ENCODE data around the gene SVOPL. TPM values are rescaled to one million over a fixed set of nuclear protein-coding genes. Genes with fewer than 3 reads are reported as not detected.

SVOPL gene
- total RNA-seq, 4 donors from 2014 or later: 0.19 to 1.9 (median 0.86) TPM; not detected in 1

DNA sequence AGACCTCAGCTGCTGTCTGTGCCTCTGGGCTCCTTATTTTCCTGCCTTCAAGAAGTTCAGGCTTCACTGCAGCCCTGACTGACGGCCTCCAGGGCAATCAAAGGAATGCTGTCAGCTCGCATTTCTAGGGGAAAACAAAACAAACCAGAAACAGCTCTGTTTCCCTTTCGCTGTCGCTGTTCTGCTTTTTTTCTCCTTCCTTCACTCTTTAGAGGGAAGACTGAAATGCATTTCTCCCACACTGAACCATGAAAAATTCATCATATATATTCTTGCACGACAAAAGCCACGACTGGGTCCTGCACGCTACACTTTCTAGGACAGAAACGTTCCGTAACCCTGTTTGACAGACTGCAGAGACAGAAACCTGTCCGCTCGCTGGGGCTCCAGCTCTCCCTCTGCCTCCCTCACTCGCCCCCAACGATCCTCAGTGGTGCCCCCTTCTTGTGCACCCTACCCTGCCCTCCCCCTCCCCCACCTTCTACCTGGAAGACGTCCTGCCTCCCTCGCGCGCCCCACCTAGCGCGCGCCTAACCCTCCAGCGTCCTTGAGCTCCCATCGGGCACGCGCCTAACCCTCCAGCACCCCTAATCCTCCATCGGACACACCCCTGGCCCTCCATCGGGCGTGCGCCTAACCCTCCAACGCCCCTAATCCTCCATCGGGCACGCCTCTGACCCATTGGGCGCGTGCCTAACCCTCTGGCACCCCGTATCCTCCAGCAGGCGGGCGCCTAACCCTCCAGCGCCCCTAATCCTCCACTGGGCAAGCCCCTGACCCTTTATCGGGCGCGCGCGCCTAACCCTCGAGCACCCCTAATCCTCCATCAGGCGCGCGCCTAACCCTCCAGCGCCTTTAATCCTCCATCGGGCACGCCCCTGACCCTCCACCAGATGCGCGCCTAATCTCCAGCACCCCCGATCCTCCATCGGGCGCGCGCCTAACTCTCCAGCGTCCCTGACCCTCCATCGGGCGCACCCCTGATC lies 37.1 kb downstream of the SVOPL start:
- no peak for DNase-seq (ENCODE audit: low spot score in 2 of 2)
- Histone ChIP-seq H3K27me3 (peaks cover 5% of the 10 kb centered on the region), H3K4me1 (peaks cover 8% of the 10 kb centered on the region), H3K9me3 (peaks cover 3% of the 10 kb centered on the region), H3K27ac (no peak overlapping the region), H3K36me3 (no peaks in the 10 kb centered on the region), H3K4me3 (peak overlapping the region; percentile 47)
- WGBS: 41% methylated on average over 59 of the region's 59 CpGs
- no peak for TF ChIP-seq POLR2AphosphoS5 (IDR thresholded peaks at IDR 0.05)
- TF ChIP-seq POLR2A (IDR thresholded peaks at IDR 0.05): no peak

DNA sequence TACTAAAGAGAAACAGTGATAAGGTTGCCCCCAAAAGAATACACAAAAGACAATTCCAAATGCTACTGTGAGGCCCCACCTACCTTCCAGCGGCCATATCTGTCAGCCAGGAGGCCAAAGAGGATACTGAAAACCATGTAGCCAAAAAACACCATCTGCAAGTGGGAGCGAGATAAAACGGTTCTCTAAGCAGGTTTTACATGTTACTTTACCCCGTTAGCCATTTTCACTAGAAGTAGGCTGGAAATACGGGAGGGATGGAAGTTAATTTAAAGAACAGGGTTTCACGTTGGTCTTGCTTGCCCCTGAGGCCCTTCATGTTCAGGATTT lies 38.2 kb downstream of the SVOPL start:
- Histone ChIP-seq H3K27me3 (peaks cover 5% of the 10 kb centered on the region), H3K27ac (no peak overlapping the region), H3K4me1 (peaks cover 8% of the 10 kb centered on the region), H3K36me3 (no peaks in the 10 kb centered on the region), H3K9me3 (no peaks in the 10 kb centered on the region), H3K4me3 (no peak overlapping the region)
- no peak for DNase-seq (ENCODE audit: low spot score in 2 of 2)
- no peak for TF ChIP-seq CTCF (IDR thresholded peaks at IDR 0.05)
- TF ChIP-seq POLR2A (IDR thresholded peaks at IDR 0.05): no peak
- no peak for TF ChIP-seq EP300 (IDR thresholded peaks at IDR 0.05)
- 59% methylated on average over 6 of the region's 6 CpGs for WGBS

DNA sequence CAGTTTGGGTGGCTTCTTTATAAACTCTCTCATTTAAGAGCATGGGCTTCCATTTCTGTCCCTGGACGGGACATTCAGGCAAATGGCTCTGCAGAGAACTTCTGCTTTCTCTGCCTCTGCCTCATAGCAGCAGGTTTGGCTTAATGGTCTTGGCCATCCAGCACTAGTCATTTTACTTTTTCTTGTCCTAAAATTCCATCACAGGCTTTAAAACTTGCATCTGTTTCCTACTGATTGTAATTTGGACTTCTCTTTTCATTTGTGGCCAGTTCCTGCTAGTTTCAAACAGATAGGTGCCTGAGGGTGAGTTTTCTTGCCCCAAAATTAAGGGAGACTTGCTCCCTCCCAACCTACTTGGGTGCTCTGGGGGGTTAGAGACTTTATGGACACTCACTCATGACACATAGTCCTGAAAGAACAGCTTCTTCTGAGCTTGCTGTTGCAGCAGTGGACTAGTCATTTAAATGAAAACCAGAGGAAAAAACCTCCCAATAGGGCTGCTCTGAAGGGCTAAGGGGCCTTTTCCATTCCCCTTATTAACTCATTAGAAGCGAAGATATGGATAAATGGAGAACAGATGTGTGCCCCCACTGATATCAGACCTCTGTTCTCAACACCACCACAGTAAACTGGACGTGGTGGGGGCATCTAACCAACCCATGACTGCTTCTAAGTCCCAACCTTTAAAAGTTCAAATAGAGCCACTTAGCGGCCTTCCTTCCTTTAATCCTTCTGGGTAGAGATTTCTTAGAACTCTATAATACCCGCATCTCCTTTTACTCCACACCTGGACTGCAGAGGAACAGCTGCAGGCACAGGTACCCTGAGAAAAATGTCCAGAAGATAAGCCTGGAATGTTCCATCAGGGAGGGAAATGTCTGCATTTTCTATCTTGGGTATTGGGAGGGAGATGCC lies 38.8 kb downstream of the SVOPL start:
- H3K27me3 ChIP-seq: peaks cover 5% of the 10 kb centered on the region
- TF ChIP-seq EP300 (IDR thresholded peaks at IDR 0.05) (no peak), CTCF (IDR thresholded peaks at IDR 0.05) (no peak), POLR2AphosphoS5 (IDR thresholded peaks at IDR 0.05) (no peak), POLR2A (IDR thresholded peaks at IDR 0.05) (no peak)
- no peak for DNase-seq (ENCODE audit: low spot score in 2 of 2)
- no peak overlapping the region for H3K4me3 ChIP-seq
- no peaks in the 10 kb centered on the region for H3K36me3 ChIP-seq
- no peaks in the 10 kb centered on the region for H3K9me3 ChIP-seq
- 70% methylated on average over 5 of the region's 5 CpGs for WGBS
- peaks cover 8% of the 10 kb centered on the region for H3K4me1 ChIP-seq
- H3K27ac ChIP-seq: no peak overlapping the region

DNA sequence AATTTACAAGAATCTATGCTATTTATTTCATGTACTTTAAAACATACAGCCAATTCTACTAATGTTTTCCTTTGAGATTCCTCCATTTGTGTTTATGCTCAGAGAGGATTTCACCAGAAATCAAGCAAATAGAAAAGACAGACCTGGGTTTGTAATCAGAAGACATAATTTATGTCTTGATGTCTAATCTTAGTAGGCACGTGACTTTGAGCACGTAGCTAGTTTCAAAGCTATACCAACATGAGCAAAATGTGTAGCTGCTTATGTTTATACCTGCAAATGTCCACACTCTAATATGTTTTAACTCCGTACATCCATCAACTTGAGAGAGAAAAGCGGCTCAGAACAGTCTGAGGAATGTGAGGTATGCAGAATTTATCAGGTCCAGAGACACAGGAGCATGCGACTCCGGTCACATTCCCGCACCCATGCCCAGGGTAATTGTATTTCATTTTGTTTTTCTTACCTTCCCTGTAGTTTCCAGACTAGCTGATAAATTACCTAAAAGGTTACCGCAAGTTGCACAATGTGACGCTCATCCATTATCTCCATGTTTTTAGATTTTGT lies 40.0 kb downstream of the SVOPL start:
- Histone ChIP-seq H3K27ac (no peak overlapping the region), H3K4me1 (peaks cover 8% of the 10 kb centered on the region), H3K27me3 (peaks cover 5% of the 10 kb centered on the region), H3K9me3 (no peaks in the 10 kb centered on the region), H3K4me3 (no peak overlapping the region), H3K36me3 (no peaks in the 10 kb centered on the region)
- no peak for DNase-seq (ENCODE audit: low spot score in 2 of 2)
- WGBS: 58% methylated on average over 9 of the region's 9 CpGs
- TF ChIP-seq EP300 (IDR thresholded peaks at IDR 0.05) (no peak), CTCF (IDR thresholded peaks at IDR 0.05) (no peak), POLR2AphosphoS5 (IDR thresholded peaks at IDR 0.05) (no peak), POLR2A (IDR thresholded peaks at IDR 0.05) (no peak)

DNA sequence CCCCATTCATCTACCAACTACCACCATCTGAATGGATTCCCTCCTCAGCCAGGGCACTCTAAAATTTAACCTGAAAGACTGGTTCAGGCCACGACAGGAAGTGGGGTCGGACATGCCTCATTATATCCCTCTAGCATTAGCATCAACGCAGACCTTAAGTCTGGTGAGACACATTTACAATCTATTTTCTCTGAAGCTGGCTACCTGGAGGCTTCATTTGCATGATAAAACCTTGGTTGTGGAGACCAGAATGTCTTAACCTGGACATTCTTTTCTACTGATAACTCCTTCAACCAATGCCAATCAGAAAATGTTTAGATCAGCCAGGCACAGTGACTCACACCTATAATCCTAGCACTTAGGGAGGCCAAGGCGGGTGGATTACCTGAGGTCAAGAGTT lies 42.3 kb downstream of the SVOPL start:
- Histone ChIP-seq H3K9me3 (peaks cover 4% of the 10 kb centered on the region), H3K36me3 (no peaks in the 10 kb centered on the region), H3K4me3 (no peak overlapping the region), H3K4me1 (peaks cover 3% of the 10 kb centered on the region), H3K27me3 (peaks cover 3% of the 10 kb centered on the region), H3K27ac (no peak overlapping the region)
- WGBS: 79% methylated on average over 4 of the region's 4 CpGs
- TF ChIP-seq POLR2AphosphoS5 (IDR thresholded peaks at IDR 0.05) (no peak), POLR2A (IDR thresholded peaks at IDR 0.05) (no peak), CTCF (IDR thresholded peaks at IDR 0.05) (no peak), EP300 (IDR thresholded peaks at IDR 0.05) (no peak)
- DNase-seq (ENCODE audit: low spot score in 2 of 2): peak in 1 of 2 donors; percentile 2

Data from suprapubic skin (tissue), 4 donors.